ENCODE data around the gene PLA2G4D. TPM values are rescaled to one million over a fixed set of nuclear protein-coding genes. Genes with fewer than 3 reads are reported as not detected.

The PLA2G4D gene
- total and polyA plus RNA-seq, 10 of the 15 experiments (the other 5 are each of a cell fraction or from before 2014, with no cell fraction given): 0.03 TPM; not detected in 9

DNA sequence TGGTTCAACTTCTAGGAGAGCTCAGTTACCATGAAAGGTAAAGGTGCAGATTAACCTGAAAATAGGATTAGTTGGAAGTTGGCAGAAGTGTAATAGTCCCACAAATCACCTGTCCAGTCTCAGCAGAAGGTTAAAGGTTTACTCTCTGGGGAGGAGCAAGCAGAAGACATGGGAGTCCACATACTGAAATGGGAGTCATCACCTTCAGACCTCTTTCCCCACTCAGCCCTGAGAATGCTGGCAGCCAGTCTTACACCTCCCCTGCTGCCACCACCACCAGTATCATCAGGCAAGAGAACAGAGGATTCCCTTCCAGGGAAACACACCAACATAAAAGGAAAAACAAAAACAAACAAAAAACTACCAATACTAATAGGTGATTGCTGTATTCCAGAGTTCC lies 13.8 kb upstream of the PLA2G4D start (continued):
- TF ChIP-seq, protein P1, sequence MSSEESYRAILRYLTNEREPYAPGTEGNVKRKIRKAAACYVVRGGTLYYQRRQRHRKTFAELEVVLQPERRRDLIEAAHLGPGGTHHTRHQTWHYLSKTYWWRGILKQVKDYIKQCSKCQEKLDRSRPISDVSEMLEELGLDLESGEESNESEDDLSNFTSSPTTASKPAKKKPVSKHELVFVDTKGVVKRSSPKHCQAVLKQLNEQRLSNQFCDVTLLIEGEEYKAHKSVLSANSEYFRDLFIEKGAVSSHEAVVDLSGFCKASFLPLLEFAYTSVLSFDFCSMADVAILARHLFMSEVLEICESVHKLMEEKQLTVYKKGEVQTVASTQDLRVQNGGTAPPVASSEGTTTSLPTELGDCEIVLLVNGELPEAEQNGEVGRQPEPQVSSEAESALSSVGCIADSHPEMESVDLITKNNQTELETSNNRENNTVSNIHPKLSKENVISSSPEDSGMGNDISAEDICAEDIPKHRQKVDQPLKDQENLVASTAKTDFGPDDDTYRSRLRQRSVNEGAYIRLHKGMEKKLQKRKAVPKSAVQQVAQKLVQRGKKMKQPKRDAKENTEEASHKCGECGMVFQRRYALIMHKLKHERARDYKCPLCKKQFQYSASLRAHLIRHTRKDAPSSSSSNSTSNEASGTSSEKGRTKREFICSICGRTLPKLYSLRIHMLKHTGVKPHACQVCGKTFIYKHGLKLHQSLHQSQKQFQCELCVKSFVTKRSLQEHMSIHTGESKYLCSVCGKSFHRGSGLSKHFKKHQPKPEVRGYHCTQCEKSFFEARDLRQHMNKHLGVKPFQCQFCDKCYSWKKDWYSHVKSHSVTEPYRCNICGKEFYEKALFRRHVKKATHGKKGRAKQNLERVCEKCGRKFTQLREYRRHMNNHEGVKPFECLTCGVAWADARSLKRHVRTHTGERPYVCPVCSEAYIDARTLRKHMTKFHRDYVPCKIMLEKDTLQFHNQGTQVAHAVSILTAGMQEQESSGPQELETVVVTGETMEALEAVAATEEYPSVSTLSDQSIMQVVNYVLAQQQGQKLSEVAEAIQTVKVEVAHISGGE (CRISPR knock-in tag; IDR thresholded peaks at IDR 0.05): no peak
- TF ChIP-seq, protein P2, sequence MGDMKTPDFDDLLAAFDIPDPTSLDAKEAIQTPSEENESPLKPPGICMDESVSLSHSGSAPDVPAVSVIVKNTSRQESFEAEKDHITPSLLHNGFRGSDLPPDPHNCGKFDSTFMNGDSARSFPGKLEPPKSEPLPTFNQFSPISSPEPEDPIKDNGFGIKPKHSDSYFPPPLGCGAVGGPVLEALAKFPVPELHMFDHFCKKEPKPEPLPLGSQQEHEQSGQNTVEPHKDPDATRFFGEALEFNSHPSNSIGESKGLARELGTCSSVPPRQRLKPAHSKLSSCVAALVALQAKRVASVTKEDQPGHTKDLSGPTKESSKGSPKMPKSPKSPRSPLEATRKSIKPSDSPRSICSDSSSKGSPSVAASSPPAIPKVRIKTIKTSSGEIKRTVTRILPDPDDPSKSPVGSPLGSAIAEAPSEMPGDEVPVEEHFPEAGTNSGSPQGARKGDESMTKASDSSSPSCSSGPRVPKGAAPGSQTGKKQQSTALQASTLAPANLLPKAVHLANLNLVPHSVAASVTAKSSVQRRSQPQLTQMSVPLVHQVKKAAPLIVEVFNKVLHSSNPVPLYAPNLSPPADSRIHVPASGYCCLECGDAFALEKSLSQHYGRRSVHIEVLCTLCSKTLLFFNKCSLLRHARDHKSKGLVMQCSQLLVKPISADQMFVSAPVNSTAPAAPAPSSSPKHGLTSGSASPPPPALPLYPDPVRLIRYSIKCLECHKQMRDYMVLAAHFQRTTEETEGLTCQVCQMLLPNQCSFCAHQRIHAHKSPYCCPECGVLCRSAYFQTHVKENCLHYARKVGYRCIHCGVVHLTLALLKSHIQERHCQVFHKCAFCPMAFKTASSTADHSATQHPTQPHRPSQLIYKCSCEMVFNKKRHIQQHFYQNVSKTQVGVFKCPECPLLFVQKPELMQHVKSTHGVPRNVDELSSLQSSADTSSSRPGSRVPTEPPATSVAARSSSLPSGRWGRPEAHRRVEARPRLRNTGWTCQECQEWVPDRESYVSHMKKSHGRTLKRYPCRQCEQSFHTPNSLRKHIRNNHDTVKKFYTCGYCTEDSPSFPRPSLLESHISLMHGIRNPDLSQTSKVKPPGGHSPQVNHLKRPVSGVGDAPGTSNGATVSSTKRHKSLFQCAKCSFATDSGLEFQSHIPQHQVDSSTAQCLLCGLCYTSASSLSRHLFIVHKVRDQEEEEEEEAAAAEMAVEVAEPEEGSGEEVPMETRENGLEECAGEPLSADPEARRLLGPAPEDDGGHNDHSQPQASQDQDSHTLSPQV (IDR thresholded peaks at IDR 0.05): no peak

DNA sequence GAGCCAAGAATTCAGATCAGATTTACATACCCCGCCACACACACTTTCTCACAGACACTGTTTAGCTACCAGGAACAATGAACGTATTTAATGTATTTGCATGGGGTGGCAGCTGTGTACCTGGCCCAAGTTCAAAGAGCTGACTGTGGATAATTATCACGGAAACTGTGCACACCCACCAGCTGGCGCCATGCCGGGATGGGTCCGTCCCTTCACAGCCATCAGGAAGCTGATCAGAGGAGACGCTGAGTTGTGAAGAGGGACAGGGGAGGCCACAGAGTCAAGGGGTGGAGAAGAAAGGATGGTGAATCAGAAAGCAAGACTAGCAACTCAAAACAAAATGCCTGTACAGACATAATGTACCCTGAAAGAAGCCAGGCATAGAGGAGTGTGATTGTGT lies 13.1 kb upstream of the PLA2G4D start:
- Histone ChIP-seq H3K9me3 (replicated peaks; ENCODE audit: control insufficient read depth, insufficient read depth, low read length) (no peaks in the 10 kb centered on the region), H3K4me3 (no peak overlapping the region), H3K27ac (ENCODE audit: control insufficient read depth, insufficient read depth) (no peak overlapping the region), H3K27me3 (replicated peaks in 1 of 2; ENCODE audit: control insufficient read depth in 2 of 2, insufficient read depth in 2 of 2, low read length in 1 of 2) (no peaks in the 10 kb centered on the region), H3K4me1 (ENCODE audit: control insufficient read depth, insufficient read depth, low read length) (no peaks in the 10 kb centered on the region; the same call in none of the 2 replicates), H3K79me2 (ENCODE audit: control insufficient read depth, insufficient read depth, low read length) (no peaks in the 10 kb centered on the region), H3K4me2 (ENCODE audit: control insufficient read depth, insufficient read depth) (no peak overlapping the region), H4K20me1 (ENCODE audit: control insufficient read depth, insufficient read depth) (no peaks in the 10 kb centered on the region), H3K9ac (ENCODE audit: control insufficient read depth, insufficient read depth, low read length) (no peak overlapping the region), H3K36me3 (ENCODE audit: control insufficient read depth in 2 of 2, insufficient read depth in 2 of 2, low read length in 1 of 2) (no peaks in the 10 kb centered on the region), H2AFZ (ENCODE audit: control insufficient read depth, low read depth, low read length) (no peak overlapping the region)
- DNase-seq (ENCODE audit: low read depth, low spot score) (no peak), ATAC-seq (peak; percentile 47), FAIRE-seq (peak; percentile 18)
- ChIA-PET SMC1A (ENCODE audit: uncharacterized antibody, unreplicated experiment) (no interaction called here), POLR2A (no interaction called here), RAD21 (ENCODE audit: unreplicated experiment) (no interaction called here), CTCF (interaction anchor here (0.6 to 1.1 kb wide), 4 partner anchors 21 to 1179 kb away, joined by 3 to 5 read pairs (median 4); partner anchors contain the start of gene DLL4)
- no peak for TF ChIP-seq NFYA (IDR thresholded peaks at IDR 0.05; ENCODE audit: borderline replicate concordance, low read depth, low read length)
- no peak for TF ChIP-seq RB1 (IDR thresholded peaks at IDR 0.05; ENCODE audit: borderline replicate concordance)
- no peak for TF ChIP-seq SRF (IDR thresholded peaks at IDR 0.05; ENCODE audit: low read depth in 2 of 2, low read length in 2 of 2)
- no TSS peak for BruUV-seq (replicated peaks)
- WGBS (ENCODE audit: insufficient coverage, insufficient replicate concordance, low lambda C conversion rate, missing lambda C conversion rate): 14% methylated on average over 7 of the region's 7 CpGs
- intact Hi-C loops (cut with micrococcal nuclease; ENCODE audit: unreplicated experiment): no loop called here
- in situ Hi-C loops (cut with MboI): no loop called here

Measured in GM12878 (cell line).